ENCODE measurements around the gene LAMC3.

GRCh38 chr9:131101207-131101964 is 92.4 kb downstream of the LAMC3 start:
- TF ChIP-seq POLR2A (IDR thresholded peaks at IDR 0.05; ENCODE audit: low read depth, low read length) (no peak), POLR2AphosphoS5 (IDR thresholded peaks at IDR 0.05; ENCODE audit: low read depth, low read length) (no peak)

Measured in GM12892 (cell line).